Neural progenitor cell (in vitro differentiated cells): ENCODE data around the gene KIAA0753.

Experiments used
- CTCF ChIP-seq: fragments of 200-600 bp; sonication (generic); IDR thresholded peaks from 2 replicates; pipeline ENCODE4 v1.5.1; 2017; ENCODE audit warnings: antibody characterized with exemption, mild to moderate bottlenecking
- EZH2 ChIP-seq: fragments of 200-600 bp; sonication (generic); IDR thresholded peaks from 2 replicates; pipeline ENCODE4 v1.6.1; 2017; ENCODE audit warnings: antibody characterized with exemption, mild to moderate bottlenecking, moderate library complexity
- EZH2phosphoT487 ChIP-seq: fragments of 200-600 bp; sonication (generic); IDR thresholded peaks from 2 replicates; pipeline ENCODE4 v1.6.1; 2017; ENCODE audit warnings: antibody characterized with exemption

GRCh38 chr17:6611231-6611630 lies 29.3 kb downstream of the KIAA0753 start:
- TF ChIP-seq CTCF (no peak), EZH2 (no peak), EZH2phosphoT487 (no peak)
